NT2/D1 (cell line): ENCODE data around the gene NDUFB2.

Experiments used
- YY1 ChIP-seq: IDR thresholded peaks from 2 replicates; pipeline ENCODE4 v1.6.1; 2011; ENCODE audit not compliant: insufficient read length, insufficient read depth
- ZNF274 ChIP-seq: IDR thresholded peaks from 2 replicates; pipeline ENCODE4 v1.6.1; 2011; ENCODE audit warnings: mild to moderate bottlenecking, low read depth, low read length

DNA sequence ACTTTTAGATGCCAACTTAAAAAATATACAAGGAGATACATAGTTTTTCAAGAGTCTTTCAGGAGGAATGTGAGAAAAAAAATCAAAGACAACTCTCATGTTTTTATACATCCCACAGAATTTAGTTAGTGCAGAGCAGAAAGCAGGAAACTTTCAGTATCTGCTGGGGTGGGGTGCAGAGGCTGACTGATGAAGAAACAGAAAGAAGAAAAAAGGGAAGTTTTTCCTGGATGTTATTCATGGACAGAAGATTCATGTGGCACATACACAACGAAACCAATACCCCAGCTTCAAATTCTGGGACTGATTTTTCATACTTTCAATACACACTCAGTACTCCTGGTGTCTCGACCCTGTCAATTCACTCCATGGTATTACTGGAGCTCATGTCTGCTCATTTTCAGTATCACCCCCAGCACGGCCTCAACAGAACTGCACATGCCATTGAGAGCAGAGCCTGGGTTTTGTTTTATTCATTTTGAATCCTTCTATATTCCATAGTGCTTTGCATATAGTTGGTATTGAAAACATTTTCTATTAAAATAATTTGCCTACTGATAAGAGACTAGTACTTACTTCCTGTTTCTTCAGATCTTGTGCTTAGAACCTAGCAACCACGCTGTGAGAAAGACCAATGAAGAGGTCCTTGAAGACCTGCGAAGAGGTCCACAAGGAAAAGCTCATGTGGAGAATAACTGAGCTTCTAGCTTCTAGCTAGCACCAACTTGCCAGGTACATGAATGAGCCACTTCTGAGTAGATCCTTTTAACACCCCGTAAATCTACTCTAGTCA is 49.0 kb downstream of the NDUFB2 start:
- TF ChIP-seq ZNF274 (no peak), YY1 (no peak)
